MM.1S (cell line): Measurements from ENCODE around the gene S100A1.

Experiments used
- EZH2 ChIP-seq: fragments of 300-600 bp; sonication (generic); optimal IDR thresholded peaks from 2 replicates; pipeline ENCODE3; 2017; ENCODE audit warnings: low read depth, mild to moderate bottlenecking, antibody characterized with exemption, low read length, mixed read lengths
- EZH2phosphoT487 ChIP-seq: fragments of 300-600 bp; sonication (generic); IDR thresholded peaks from 2 replicates; pipeline ENCODE4 v1.6.1; 2018; ENCODE audit warnings: antibody characterized with exemption, low read length
- TF ChIP-seq, protein P1 (sequence below): fragments of 300-600 bp; sonication (generic); IDR thresholded peaks from 2 replicates; pipeline ENCODE4 v1.5.1; 2016; ENCODE audit warnings: antibody characterized with exemption, low read length, mixed read lengths

- TF ChIP-seq EZH2 (no peak), EZH2phosphoT487 (no peak)
- TF ChIP-seq, protein P1, sequence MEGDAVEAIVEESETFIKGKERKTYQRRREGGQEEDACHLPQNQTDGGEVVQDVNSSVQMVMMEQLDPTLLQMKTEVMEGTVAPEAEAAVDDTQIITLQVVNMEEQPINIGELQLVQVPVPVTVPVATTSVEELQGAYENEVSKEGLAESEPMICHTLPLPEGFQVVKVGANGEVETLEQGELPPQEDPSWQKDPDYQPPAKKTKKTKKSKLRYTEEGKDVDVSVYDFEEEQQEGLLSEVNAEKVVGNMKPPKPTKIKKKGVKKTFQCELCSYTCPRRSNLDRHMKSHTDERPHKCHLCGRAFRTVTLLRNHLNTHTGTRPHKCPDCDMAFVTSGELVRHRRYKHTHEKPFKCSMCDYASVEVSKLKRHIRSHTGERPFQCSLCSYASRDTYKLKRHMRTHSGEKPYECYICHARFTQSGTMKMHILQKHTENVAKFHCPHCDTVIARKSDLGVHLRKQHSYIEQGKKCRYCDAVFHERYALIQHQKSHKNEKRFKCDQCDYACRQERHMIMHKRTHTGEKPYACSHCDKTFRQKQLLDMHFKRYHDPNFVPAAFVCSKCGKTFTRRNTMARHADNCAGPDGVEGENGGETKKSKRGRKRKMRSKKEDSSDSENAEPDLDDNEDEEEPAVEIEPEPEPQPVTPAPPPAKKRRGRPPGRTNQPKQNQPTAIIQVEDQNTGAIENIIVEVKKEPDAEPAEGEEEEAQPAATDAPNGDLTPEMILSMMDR, result no peak
Observed at GRCh38 chr1:153626477-153626903, 1.7 kb upstream of the S100A1 start.
